ENCODE results near the gene LMBRD2.

Gene LMBRD2

GRCh38 chr5:36096486-36096885 is 55.2 kb downstream of the LMBRD2 start:
- DNase-seq (ENCODE audit: low spot score) = no peak
- in situ Hi-C loops (cut with MboI; ENCODE audit: low sequenced_read_pairs, unreplicated experiment) = loop anchor here (25.0 kb wide), 1 partner anchor 416 kb away; no protein-coding TSS in a partner anchor
- TF ChIP-seq, protein P1, sequence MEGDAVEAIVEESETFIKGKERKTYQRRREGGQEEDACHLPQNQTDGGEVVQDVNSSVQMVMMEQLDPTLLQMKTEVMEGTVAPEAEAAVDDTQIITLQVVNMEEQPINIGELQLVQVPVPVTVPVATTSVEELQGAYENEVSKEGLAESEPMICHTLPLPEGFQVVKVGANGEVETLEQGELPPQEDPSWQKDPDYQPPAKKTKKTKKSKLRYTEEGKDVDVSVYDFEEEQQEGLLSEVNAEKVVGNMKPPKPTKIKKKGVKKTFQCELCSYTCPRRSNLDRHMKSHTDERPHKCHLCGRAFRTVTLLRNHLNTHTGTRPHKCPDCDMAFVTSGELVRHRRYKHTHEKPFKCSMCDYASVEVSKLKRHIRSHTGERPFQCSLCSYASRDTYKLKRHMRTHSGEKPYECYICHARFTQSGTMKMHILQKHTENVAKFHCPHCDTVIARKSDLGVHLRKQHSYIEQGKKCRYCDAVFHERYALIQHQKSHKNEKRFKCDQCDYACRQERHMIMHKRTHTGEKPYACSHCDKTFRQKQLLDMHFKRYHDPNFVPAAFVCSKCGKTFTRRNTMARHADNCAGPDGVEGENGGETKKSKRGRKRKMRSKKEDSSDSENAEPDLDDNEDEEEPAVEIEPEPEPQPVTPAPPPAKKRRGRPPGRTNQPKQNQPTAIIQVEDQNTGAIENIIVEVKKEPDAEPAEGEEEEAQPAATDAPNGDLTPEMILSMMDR (IDR thresholded peaks at IDR 0.05; ENCODE audit: borderline replicate concordance, control extremely low read depth, extremely low read depth, insufficient read depth, missing control alignments) = no peak

DNA sequence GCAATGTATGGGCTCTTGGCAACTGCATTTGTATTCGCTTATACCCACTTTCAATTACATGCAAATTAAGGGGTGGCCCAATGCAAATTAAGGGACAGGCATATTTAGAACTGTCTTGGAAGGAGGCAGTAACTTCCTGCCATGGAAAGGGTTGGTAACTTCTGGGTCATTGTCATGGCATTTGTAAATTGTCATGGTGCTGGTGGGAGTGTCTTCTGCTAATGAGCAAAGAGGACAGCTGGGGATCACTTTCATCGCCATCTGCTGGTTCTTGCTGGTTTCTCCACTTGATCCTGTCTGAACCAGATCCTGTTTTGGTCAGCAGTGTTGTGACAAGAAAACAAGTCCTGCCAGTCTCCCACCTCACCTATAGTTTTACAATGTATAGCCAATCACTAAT is 61.7 kb downstream of the LMBRD2 start:
- in situ Hi-C loops (cut with MboI; ENCODE audit: low sequenced_read_pairs, unreplicated experiment) = loop anchor here (25.0 kb wide), 1 partner anchor 422 kb away; no protein-coding TSS in a partner anchor
- TF ChIP-seq, protein P1 (IDR thresholded peaks at IDR 0.05; ENCODE audit: borderline replicate concordance, control extremely low read depth, extremely low read depth, insufficient read depth, missing control alignments) = no peak
- DNase-seq (ENCODE audit: low spot score) = no peak

GRCh38 chr5:36079200-36079781 is 72.4 kb downstream of the LMBRD2 start:
- TF ChIP-seq, protein P1 (IDR thresholded peaks at IDR 0.05; ENCODE audit: borderline replicate concordance, control extremely low read depth, extremely low read depth, insufficient read depth, missing control alignments) = peak; percentile 66
- in situ Hi-C loops (cut with MboI; ENCODE audit: low sequenced_read_pairs, unreplicated experiment) = loop anchor here (10.0 to 25.0 kb wide), 2 partner anchors 226 to 433 kb away; partner anchors contain the start of gene RANBP3L
- peak; percentile 72 for DNase-seq (ENCODE audit: low spot score)

DNA sequence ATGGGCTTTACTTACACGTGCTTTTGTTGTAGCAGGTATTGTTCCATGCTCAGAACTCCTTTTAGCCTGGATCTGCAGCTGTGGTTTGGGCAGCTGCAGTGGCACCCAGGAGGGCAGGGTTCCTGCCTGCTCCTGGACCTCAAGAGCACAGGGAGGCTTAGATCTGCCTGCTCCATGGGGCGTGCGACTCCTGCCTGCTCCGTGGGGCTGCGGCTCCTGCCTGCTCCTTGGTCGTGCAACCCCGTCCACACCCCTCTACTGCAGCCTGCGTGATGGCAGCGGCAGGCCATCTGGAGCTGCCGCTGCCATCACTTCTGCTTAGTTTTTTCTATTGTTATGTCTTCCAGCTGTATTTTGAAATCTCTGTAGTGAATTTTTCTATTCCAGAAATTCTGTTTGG is 73.3 kb downstream of the LMBRD2 start:
- in situ Hi-C loops (cut with MboI; ENCODE audit: low sequenced_read_pairs, unreplicated experiment) = loop anchor here (10.0 to 25.0 kb wide), 2 partner anchors 226 to 434 kb away; partner anchors contain the start of gene RANBP3L
- TF ChIP-seq, protein P1 (IDR thresholded peaks at IDR 0.05; ENCODE audit: borderline replicate concordance, control extremely low read depth, extremely low read depth, insufficient read depth, missing control alignments) = no peak
- no peak for DNase-seq (ENCODE audit: low spot score)

DNA sequence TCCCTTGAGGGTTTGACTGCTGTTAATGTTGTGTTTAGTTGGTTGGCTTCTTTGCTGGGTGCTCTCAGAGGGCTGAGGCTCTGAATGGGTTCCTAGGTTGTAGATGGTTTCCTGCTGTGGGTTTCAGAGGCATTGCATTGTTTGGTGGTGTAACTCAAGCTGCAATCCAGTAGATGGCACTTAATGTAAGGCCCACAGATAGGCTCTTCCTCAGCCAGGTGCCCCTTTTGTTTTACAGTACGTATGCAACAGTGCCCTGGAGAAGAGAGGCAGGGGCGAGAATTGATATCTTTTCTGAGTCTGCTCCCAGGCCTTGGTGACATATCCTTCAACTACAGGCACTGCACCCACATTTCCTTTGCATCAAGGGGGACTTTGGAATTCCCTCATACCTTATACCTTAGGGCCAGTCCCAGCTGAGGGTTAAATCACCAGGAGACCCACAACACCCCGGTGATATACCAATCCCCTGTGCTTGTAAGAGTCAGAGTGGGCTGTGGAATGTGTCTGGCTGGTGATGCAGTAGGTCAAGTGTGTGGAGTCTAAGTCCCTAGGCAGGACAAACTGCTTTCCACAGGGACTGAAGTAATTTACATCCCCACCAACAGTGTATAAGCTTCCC is 78.0 kb downstream of the LMBRD2 start:
- TF ChIP-seq, protein P1 (IDR thresholded peaks at IDR 0.05; ENCODE audit: borderline replicate concordance, control extremely low read depth, extremely low read depth, insufficient read depth, missing control alignments) = no peak

DNA sequence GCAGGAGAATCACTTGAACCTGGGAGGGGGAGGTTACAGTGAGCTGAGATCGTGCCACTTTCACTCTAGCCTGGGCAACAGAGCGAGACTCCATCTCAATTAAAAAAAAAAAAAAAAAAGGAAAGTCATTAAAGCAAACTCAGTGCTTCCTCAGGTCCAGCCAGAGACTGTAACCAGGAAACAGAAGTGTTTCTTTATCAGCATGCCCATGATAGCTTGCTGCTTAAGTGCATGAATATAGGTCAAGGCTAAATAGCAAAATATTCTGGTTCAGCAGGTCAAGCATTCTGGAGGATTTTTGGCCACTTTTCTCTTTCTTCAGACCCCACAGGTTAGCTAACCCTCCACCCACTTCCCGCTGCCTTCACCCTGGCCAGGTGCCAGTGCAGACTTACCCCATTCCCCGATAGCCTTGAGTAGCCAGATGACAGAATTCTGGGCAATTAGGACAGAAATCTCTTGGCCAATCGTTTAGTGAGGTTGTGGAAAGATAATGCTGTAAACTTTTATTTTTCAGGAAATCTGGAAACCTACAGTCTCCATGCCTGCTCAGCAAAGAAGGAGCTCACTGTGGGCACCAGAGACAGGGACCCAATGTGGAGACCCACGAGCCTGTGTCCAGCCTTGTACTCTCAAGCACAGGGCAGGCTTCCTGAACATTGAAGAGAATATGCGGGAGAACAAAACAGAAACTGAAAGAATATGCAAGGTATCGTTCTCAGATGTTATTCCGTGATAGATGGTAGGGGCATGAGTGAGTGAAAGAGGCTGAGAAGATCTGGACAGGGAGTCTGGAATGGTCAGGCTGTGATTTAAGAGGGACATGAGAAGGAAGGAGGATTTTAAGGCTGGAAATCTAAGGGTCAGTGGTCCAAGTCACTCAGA is 80.8 kb downstream of the LMBRD2 start:
- in situ Hi-C loops (cut with MboI; ENCODE audit: low sequenced_read_pairs, unreplicated experiment) = loop anchor here (10.0 kb wide), 1 partner anchor 234 kb away; the partner anchor contains the start of gene RANBP3L
- no peak for DNase-seq (ENCODE audit: low spot score)
- TF ChIP-seq, protein P1 (IDR thresholded peaks at IDR 0.05; ENCODE audit: borderline replicate concordance, control extremely low read depth, extremely low read depth, insufficient read depth, missing control alignments) = no peak

More for the DNA sequence above, 78.0 kb downstream of the LMBRD2 start:
- peak; percentile 23 for DNase-seq (ENCODE audit: low spot score)
- in situ Hi-C loops (cut with MboI; ENCODE audit: low sequenced_read_pairs, unreplicated experiment) = loop anchor here (10.0 kb wide), 1 partner anchor 231 kb away; the partner anchor contains the start of gene RANBP3L

Data from GM13976 (cell line).